Hippocampal formation (tissue), 2 donors: ENCODE measurements around the gene RET.
A peak's percentile ranks its signal among the peaks of the same experiment; 100 is the strongest.
"Not testable (repeated sequence)": the region's sequence is repeated elsewhere in the genome, so short reads cannot be mapped to it uniquely, and the experiment has no call there.

Experiments used
- DNase-seq, 2 donors: peaks; one replicate each; lab custom pipeline; 2025; lab: John Stamatoyannopoulos, UW

RET gene

GRCh38 chr10:43078175-43078985 is 1.5 kb downstream of the RET start:
- DNase-seq: no peak

- peak in 1 of 2 donors; percentile 17 for DNase-seq
Observed at GRCh38 chr10:43078986-43079273, 2.1 kb downstream of the RET start.

- DNase-seq: no peak
Observed at GRCh38 chr10:43079856-43080255, 3.0 kb downstream of the RET start.

- no peak for DNase-seq
Observed at GRCh38 chr10:43082087-43082486, 5.2 kb downstream of the RET start.

GRCh38 chr10:43082746-43083145 is 5.9 kb downstream of the RET start:
- DNase-seq: no peak

GRCh38 chr10:43083764-43084163 is 6.9 kb downstream of the RET start:
- DNase-seq: no peak

- no peak for DNase-seq
Observed at GRCh38 chr10:43084812-43085211, 7.9 kb downstream of the RET start.

GRCh38 chr10:43086321-43086942 is 9.6 kb downstream of the RET start:
- DNase-seq: no peak

- no peak for DNase-seq
Observed at GRCh38 chr10:43089519-43089918, 12.7 kb downstream of the RET start.

- no peak for DNase-seq
Observed at GRCh38 chr10:43090188-43090587, 13.3 kb downstream of the RET start.

GRCh38 chr10:43090664-43091063 is 13.8 kb downstream of the RET start:
- DNase-seq: no peak

- DNase-seq: no peak
Observed at GRCh38 chr10:43091846-43092245, 15.0 kb downstream of the RET start.

GRCh38 chr10:43093423-43094076 is 16.7 kb downstream of the RET start:
- DNase-seq: no peak

- no peak for DNase-seq
Observed at GRCh38 chr10:43094085-43094484, 17.2 kb downstream of the RET start.

- not testable (repeated sequence) for DNase-seq
Observed at GRCh38 chr10:43099339-43099738, 22.5 kb downstream of the RET start.

- DNase-seq: no peak
Observed at GRCh38 chr10:43099928-43100327, 23.1 kb downstream of the RET start.

- DNase-seq: no peak
Observed at GRCh38 chr10:43100366-43100765, 23.5 kb downstream of the RET start.

GRCh38 chr10:43102063-43102828 is 25.4 kb downstream of the RET start:
- DNase-seq: no peak

- DNase-seq: peak; percentile 37 to 67
Observed at GRCh38 chr10:43105102-43105955, 28.5 kb downstream of the RET start.

- DNase-seq: no peak
Observed at GRCh38 chr10:43105956-43106229, 29.0 kb downstream of the RET start.

- DNase-seq: no peak
Observed at GRCh38 chr10:43106256-43107091, 29.6 kb downstream of the RET start.
